ENCODE results near the gene S100A6.
"Not testable (repeated sequence)": the region's sequence is repeated elsewhere in the genome, so short reads cannot be mapped to it uniquely, and the experiment has no call there.

The S100A6 gene

DNA sequence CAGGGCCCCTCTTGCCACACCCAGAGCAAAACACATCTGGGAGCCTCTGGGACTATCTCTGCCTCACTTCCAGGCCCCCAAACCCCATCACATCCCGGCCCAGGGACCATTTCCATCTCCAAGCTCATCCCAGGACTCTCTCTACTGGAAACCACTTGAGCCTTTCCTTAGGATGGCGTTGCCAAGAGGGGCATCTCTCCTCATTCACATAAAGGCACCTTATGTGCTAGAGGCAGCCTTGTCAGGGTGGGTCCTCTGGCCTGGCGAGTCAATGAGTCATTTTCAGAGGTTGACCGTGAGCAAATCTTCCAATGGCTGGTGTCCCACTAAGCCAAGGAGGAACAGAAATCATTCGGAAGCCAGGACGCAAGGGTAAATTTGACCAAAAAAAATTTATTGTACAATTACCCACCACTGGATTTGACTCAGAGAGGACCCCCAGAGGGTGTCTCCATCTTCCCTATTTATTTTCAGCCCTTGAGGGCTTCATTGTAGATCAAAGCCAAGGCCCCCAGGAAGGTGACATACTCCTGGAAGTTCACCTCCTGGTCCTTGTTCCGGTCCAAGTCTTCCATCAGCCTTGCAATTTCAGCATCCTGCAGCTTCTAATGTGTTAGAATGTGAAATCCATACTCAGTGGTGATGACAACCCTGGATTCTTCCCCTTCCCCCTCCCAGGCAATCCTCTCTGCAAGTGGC, 1.4 kb downstream of the S100A6 start:
- no peak overlapping the region for H3K4me3 ChIP-seq (ENCODE audit: low read depth, low read length)
- H3K4me1 ChIP-seq (ENCODE audit: control insufficient read depth, insufficient read depth, low read length), result peaks cover 29% of the 10 kb centered on the region
- H3K27ac ChIP-seq (ENCODE audit: low read depth, low read length), result no peak overlapping the region
- H3K9me3 ChIP-seq (ENCODE audit: control insufficient read depth, insufficient read depth, low read length), result no peaks in the 10 kb centered on the region
- H3K9ac ChIP-seq (ENCODE audit: low read depth, low read length), result no peak overlapping the region
- H3K27me3 ChIP-seq (ENCODE audit: control insufficient read depth, insufficient read depth, low read length), result peaks cover 36% of the 10 kb centered on the region
- H3K36me3 ChIP-seq (ENCODE audit: control insufficient read depth, insufficient read depth, low read length), result no peaks in the 10 kb centered on the region

DNA sequence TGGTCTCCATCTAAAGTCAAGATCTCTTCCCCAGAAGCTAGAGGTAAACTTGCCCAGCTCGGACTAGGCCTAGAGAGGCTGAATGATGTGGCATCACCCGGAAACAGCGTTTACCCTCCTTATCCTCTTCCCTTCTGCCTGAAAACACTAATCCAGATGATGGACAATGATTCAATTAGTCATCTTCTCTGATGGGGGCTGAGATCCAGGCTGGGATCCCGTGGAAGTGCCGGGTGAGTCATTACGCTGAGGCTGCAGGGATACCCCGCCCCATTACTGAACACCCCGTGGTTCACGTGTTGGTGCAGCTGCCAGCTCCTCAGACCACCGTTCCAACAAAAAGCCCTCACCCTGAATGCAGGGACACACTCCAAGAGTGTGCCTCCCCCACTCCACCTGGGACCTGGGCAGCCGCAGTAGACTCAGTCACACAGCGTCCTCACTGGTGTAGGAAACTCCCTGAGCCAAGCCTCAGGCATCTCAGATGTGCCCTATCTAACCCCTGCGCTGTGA, 2.0 kb downstream of the S100A6 start:
- no peaks in the 10 kb centered on the region for H3K9me3 ChIP-seq (ENCODE audit: control insufficient read depth, insufficient read depth, low read length)
- no peak overlapping the region for H3K27ac ChIP-seq (ENCODE audit: low read depth, low read length)
- H3K4me3 ChIP-seq (ENCODE audit: low read depth, low read length), result peak overlapping the region; percentile 57
- peaks cover 36% of the 10 kb centered on the region for H3K27me3 ChIP-seq (ENCODE audit: control insufficient read depth, insufficient read depth, low read length)
- H3K4me1 ChIP-seq (ENCODE audit: control insufficient read depth, insufficient read depth, low read length), result peaks cover 29% of the 10 kb centered on the region
- H3K36me3 ChIP-seq (ENCODE audit: control insufficient read depth, insufficient read depth, low read length), result no peaks in the 10 kb centered on the region
- H3K9ac ChIP-seq (ENCODE audit: low read depth, low read length), result no peak overlapping the region

DNA sequence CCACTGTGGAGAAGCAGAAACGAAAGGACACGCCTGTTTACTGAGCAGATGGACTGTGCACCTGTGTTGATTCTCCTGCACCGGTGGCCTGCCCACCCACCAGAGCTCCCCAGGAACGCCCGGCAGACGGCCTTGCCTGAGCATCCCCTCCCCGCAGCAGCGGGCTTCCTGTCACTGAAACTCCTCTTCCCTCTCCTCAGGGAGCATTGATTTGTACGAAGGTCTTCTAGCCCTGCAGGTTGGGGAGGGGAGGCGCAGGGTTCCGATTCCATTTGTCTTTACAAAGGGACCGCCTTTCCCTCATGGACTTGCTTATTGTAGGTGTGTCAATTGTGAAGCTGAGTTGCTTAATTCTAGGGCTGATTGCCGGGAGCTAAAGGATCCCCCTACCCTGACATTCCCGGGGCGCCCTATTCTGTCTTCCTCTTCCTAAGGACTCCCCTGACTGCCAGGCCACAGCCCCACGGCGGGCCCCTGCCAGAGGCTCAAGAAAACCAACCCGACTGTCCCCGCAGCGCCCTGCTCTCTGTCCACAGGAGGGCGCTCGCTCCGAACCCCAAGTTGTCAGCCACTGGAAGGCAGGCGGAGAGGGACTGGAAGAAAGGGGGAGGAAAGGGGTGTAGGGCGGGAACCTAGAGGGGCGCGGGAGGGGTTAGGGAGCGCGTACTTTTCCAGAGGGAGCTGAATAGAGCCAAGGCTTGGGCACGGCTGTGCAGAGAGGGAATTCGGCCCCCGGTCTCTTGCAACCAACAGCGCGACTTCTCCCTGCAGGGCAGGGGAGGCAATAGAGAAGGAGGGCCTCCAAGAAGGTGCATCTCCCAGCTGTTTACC, 2.8 kb downstream of the S100A6 start:
- Histone ChIP-seq H3K9ac (ENCODE audit: low read depth, low read length) (no peak overlapping the region), H3K9me3 (ENCODE audit: control insufficient read depth, insufficient read depth, low read length) (no peaks in the 10 kb centered on the region), H3K4me1 (ENCODE audit: control insufficient read depth, insufficient read depth, low read length) (peaks cover 24% of the 10 kb centered on the region), H3K36me3 (ENCODE audit: control insufficient read depth, insufficient read depth, low read length) (no peaks in the 10 kb centered on the region), H3K27ac (ENCODE audit: low read depth, low read length) (peak overlapping the region; percentile 48), H3K4me3 (ENCODE audit: low read depth, low read length) (peak overlapping the region; percentile 57), H3K27me3 (ENCODE audit: control insufficient read depth, insufficient read depth, low read length) (peaks cover 36% of the 10 kb centered on the region)

GRCh38 chr1:153532181-153532580, 3.6 kb downstream of the S100A6 start:
- H3K27ac ChIP-seq (ENCODE audit: low read depth, low read length), result no peak overlapping the region
- H3K9me3 ChIP-seq (ENCODE audit: control insufficient read depth, insufficient read depth, low read length), result no peaks in the 10 kb centered on the region
- H3K27me3 ChIP-seq (ENCODE audit: control insufficient read depth, insufficient read depth, low read length), result peaks cover 36% of the 10 kb centered on the region
- no peaks in the 10 kb centered on the region for H3K36me3 ChIP-seq (ENCODE audit: control insufficient read depth, insufficient read depth, low read length)
- peaks cover 24% of the 10 kb centered on the region for H3K4me1 ChIP-seq (ENCODE audit: control insufficient read depth, insufficient read depth, low read length)
- no peak overlapping the region for H3K9ac ChIP-seq (ENCODE audit: low read depth, low read length)
- 0 out of 2 replicates have a peak overlapping the region, but pooled peaks have one; percentile 57 for H3K4me3 ChIP-seq (ENCODE audit: low read depth, low read length)

GRCh38 chr1:153531638-153532037, 4.2 kb downstream of the S100A6 start:
- Histone ChIP-seq H3K36me3 (ENCODE audit: control insufficient read depth, insufficient read depth, low read length) (no peaks in the 10 kb centered on the region), H3K4me3 (ENCODE audit: low read depth, low read length) (no peak overlapping the region), H3K4me1 (ENCODE audit: control insufficient read depth, insufficient read depth, low read length) (peaks cover 29% of the 10 kb centered on the region), H3K9me3 (ENCODE audit: control insufficient read depth, insufficient read depth, low read length) (no peaks in the 10 kb centered on the region), H3K27me3 (ENCODE audit: control insufficient read depth, insufficient read depth, low read length) (peaks cover 31% of the 10 kb centered on the region), H3K9ac (ENCODE audit: low read depth, low read length) (no peak overlapping the region), H3K27ac (ENCODE audit: low read depth, low read length) (no peak overlapping the region)

DNA sequence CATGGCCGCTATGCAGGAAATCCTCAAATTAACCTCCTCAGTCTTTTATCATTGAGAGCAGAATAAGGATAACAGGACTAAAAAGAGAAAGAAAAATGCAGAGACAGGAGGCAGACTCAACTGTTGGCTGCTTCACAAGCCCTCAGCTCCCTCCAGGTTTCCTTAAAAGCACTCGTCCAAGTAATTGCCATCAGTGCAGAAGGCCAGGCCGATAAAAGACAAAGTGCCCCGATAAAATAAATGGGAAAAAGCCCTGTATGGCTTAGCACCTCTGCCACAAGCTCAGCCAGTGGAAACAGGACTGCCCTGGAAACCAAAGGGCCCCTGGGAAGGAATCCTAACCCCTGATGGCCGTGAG, 8.1 kb downstream of the S100A6 start:
- Histone ChIP-seq H3K9me3 (ENCODE audit: control insufficient read depth, insufficient read depth, low read length) (no peaks in the 10 kb centered on the region), H3K4me3 (ENCODE audit: low read depth, low read length) (no peak overlapping the region), H3K4me1 (ENCODE audit: control insufficient read depth, insufficient read depth, low read length) (peaks cover 18% of the 10 kb centered on the region), H3K9ac (ENCODE audit: low read depth, low read length) (no peak overlapping the region), H3K36me3 (ENCODE audit: control insufficient read depth, insufficient read depth, low read length) (no peaks in the 10 kb centered on the region), H3K27me3 (ENCODE audit: control insufficient read depth, insufficient read depth, low read length) (no peaks in the 10 kb centered on the region), H3K27ac (ENCODE audit: low read depth, low read length) (peak overlapping the region; percentile 45)

DNA sequence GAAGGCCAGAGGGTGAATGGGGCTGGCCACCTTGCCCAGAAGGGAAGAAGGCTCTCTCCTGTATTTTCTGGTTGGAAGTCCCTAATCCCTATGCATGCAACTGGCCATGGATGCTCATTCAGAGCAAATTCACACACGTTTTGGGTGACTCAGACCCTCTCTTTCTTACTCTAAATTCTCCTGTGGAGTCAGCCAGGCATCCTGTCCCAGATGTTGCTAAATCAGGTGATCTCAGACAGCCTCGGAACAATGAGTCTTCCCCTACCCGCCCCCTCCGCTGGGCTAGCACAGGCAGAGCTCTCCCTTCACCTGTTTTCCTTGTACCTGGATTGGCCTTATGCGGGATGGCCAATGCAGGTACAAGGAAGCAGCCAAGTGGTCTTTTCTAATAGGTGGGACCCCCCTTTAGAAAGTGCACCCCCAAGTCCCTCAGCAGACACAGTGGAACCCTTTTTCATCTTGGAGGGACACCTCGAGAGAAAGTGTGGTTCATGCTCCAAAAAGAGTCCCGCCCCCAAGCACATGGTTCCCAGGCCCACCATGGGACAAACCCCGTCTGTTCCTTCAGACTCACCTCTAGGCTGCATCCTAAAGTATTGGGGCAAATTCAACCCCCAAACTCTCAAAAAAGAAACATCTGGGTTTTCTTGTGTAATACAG, 8.6 kb downstream of the S100A6 start:
- H3K36me3 ChIP-seq (ENCODE audit: control insufficient read depth, insufficient read depth, low read length), result no peaks in the 10 kb centered on the region
- no peaks in the 10 kb centered on the region for H3K27me3 ChIP-seq (ENCODE audit: control insufficient read depth, insufficient read depth, low read length)
- H3K27ac ChIP-seq (ENCODE audit: low read depth, low read length), result peak overlapping the region; percentile 78
- no peaks in the 10 kb centered on the region for H3K9me3 ChIP-seq (ENCODE audit: control insufficient read depth, insufficient read depth, low read length)
- no peak overlapping the region for H3K9ac ChIP-seq (ENCODE audit: low read depth, low read length)
- H3K4me3 ChIP-seq (ENCODE audit: low read depth, low read length), result no peak overlapping the region
- H3K4me1 ChIP-seq (ENCODE audit: control insufficient read depth, insufficient read depth, low read length), result peaks cover 13% of the 10 kb centered on the region

GRCh38 chr1:153526132-153526543, 9.7 kb downstream of the S100A6 start:
- Histone ChIP-seq H3K36me3 (ENCODE audit: control insufficient read depth, insufficient read depth, low read length) (no peaks in the 10 kb centered on the region), H3K4me3 (ENCODE audit: low read depth, low read length) (no peak overlapping the region), H3K9me3 (ENCODE audit: control insufficient read depth, insufficient read depth, low read length) (no peaks in the 10 kb centered on the region), H3K27me3 (ENCODE audit: control insufficient read depth, insufficient read depth, low read length) (no peaks in the 10 kb centered on the region), H3K27ac (ENCODE audit: low read depth, low read length) (no peak overlapping the region), H3K9ac (ENCODE audit: low read depth, low read length) (no peak overlapping the region), H3K4me1 (ENCODE audit: control insufficient read depth, insufficient read depth, low read length) (peaks cover 13% of the 10 kb centered on the region)

DNA sequence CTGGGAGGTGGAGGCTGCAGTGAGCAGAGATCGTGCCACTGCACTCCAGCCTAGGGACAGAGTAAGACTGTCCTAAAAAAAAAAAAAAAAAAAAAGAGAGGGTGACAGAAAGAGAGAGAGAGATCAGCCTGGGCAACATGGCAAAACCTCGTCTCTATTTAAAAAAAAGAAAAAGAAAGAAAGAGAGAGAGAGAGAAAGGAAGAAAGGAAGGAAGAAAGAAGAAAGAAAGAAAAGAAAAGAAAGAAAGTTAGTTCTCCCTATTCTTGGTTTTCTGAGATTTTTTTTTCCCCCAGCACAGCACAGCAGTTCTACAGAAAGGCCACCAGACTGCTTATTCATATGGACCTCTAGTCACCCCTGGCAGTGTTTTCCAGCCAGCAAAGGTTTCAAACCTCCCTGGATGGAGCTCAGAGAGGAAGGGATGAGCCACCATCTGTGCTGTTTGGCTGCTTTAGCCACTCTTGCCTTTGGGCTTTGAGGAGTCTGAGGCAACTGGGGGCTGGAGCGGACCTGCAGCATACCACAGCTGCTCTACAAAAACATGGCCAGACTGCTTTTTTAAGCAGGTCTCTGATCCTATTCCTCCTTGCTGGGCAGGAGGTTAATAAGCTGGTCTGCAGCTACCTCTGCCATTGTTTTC, 10.6 kb downstream of the S100A6 start:
- H3K36me3 ChIP-seq (ENCODE audit: control insufficient read depth, insufficient read depth, low read length), result no peaks in the 10 kb centered on the region
- no peak overlapping the region for H3K4me3 ChIP-seq (ENCODE audit: low read depth, low read length)
- no peak overlapping the region for H3K9ac ChIP-seq (ENCODE audit: low read depth, low read length)
- no peaks in the 10 kb centered on the region for H3K9me3 ChIP-seq (ENCODE audit: control insufficient read depth, insufficient read depth, low read length)
- H3K4me1 ChIP-seq (ENCODE audit: control insufficient read depth, insufficient read depth, low read length), result peaks cover 20% of the 10 kb centered on the region
- H3K27me3 ChIP-seq (ENCODE audit: control insufficient read depth, insufficient read depth, low read length), result no peaks in the 10 kb centered on the region
- no peak overlapping the region for H3K27ac ChIP-seq (ENCODE audit: low read depth, low read length)

DNA sequence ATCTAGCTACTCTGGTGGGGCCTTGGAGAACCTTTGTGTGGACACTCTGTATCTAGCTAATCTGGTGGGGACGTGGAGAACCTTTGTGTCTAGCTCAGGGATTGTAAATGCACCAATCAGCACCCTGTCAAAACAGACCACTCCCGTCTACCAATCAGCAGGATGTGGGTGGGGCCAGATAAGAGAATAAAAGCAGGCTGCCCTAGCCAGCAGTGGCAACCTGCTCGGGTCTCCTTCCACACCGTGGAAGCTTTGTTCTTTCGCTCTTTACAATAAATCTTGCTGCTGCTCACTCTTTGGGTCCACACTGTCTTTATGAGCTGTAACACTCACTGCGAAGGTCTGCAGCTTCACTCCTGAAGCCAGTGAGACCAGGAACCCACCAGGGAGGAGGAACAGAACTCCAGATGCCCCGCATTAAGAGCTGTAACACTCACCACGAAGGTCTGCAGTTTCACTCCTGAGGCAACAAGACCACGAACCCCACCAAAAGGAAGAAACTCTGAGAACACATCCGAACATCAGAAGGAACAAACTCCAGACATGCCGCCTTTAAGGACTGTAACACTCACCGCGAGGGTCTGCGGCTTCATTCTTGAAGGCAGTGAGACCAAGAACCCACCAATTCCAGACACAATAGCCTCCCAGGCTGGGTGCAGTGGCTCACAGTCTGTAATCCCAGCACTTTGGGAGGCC, 13.3 kb downstream of the S100A6 start:
- not testable (repeated sequence) for H3K4me3 ChIP-seq (ENCODE audit: low read depth, low read length); H3K27ac ChIP-seq (ENCODE audit: low read depth, low read length); H3K9me3 ChIP-seq (ENCODE audit: control insufficient read depth, insufficient read depth, low read length); H3K9ac ChIP-seq (ENCODE audit: low read depth, low read length); H3K36me3 ChIP-seq (ENCODE audit: control insufficient read depth, insufficient read depth, low read length)
- peaks cover 20% of the 10 kb centered on the region for H3K4me1 ChIP-seq (ENCODE audit: control insufficient read depth, insufficient read depth, low read length)
- peaks cover 16% of the 10 kb centered on the region for H3K27me3 ChIP-seq (ENCODE audit: control insufficient read depth, insufficient read depth, low read length)

Data from HUES48 (cell line).